IMR-90 (cell line): ENCODE measurements around the gene CDH23. TPM values are rescaled to one million over a fixed set of nuclear protein-coding genes. Genes with fewer than 3 reads are reported as not detected.

Experiments
- ATAC-seq: fragments of 200-7000 bp; cut with Tn5 transposase; 2 replicates; pipeline ENCODE4 v1.9.1; 2020; ENCODE audit warnings: low read depth, mild to moderate bottlenecking, moderate library complexity
- BruUV-seq: library from RNA; stranded (reverse); fragments of 400-500 nt; replicated peaks from 2 replicates; lab custom pipeline; 2021; lab: Mats Ljungman, UMichigan
- CTCF ChIA-PET: fragments of 300-600 bp; formaldehyde crosslinking; extraction: SDS; loops from one replicate; lab custom pipeline; 2021; ENCODE audit warnings: antibody characterized with exemption; lab: Yijun Ruan, JAX
- POLR2A ChIA-PET: fragments of 300-600 bp; sonication (Branson Sonifier 250); formaldehyde crosslinking; loops from one replicate; lab custom pipeline; 2022; ENCODE audit warnings: antibody characterized with exemption; ENCODE audit not compliant: unreplicated experiment; lab: Charles Lee
- DNase-seq: peaks from one replicate; pipeline ENCODE4 v3.0.0; 2013
- H2AFZ ChIP-seq: replicated peaks from 2 replicates; pipeline ENCODE3; 2013; ENCODE audit warnings: low read length, mild to moderate bottlenecking; ENCODE audit not compliant: poor library complexity
- H2AK5ac ChIP-seq: 2 replicates; pipeline ENCODE4 v1.6.1; 2013; ENCODE audit warnings: low read depth, low read length, inconsistent platforms
- H2AK9ac ChIP-seq: replicated peaks from 2 replicates; pipeline ENCODE3; 2013; ENCODE audit warnings: mild to moderate bottlenecking, low read depth, low read length, moderate library complexity; ENCODE audit not compliant: poor library complexity
- H2BK120ac ChIP-seq: 2 replicates; pipeline ENCODE4 v1.6.1; 2013; ENCODE audit warnings: low read depth, low read length, inconsistent platforms
- H2BK15ac ChIP-seq: 3 replicates; pipeline ENCODE4 v1.6.1; 2013; ENCODE audit warnings: low read depth, low read length, inconsistent platforms
- H2BK20ac ChIP-seq: 2 replicates; pipeline ENCODE4 v1.6.1; 2013; ENCODE audit warnings: low read depth, mild to moderate bottlenecking, inconsistent platforms, low read length, moderate library complexity
- H2BK5ac ChIP-seq: 2 replicates; pipeline ENCODE4 v1.6.1; 2013; ENCODE audit warnings: mild to moderate bottlenecking, low read depth, low read length, inconsistent platforms; ENCODE audit not compliant: poor library complexity, severe bottlenecking
- H3K14ac ChIP-seq: replicated peaks from 2 replicates; pipeline ENCODE4 v1.6.1; 2013; ENCODE audit warnings: low read depth, low read length, inconsistent platforms
- H3K18ac ChIP-seq: 2 replicates; pipeline ENCODE4 v1.6.1; 2013; ENCODE audit warnings: low read depth, low read length, control low read depth
- H3K23ac ChIP-seq: 2 replicates; pipeline ENCODE4 v1.6.1; 2013; ENCODE audit warnings: low read depth, low read length, inconsistent platforms
- H3K27ac ChIP-seq: 2 replicates; pipeline ENCODE4 v1.5.1; 2013; ENCODE audit warnings: mild to moderate bottlenecking, control low read depth, low read length; ENCODE audit not compliant: insufficient read depth
- H3K27me3 ChIP-seq: 2 replicates; pipeline ENCODE4 v1.6.1; 2013; ENCODE audit warnings: low read length; ENCODE audit not compliant: control insufficient read depth, insufficient read depth
- H3K36me3 ChIP-seq: 2 replicates; pipeline ENCODE4 v1.6.1; 2013; ENCODE audit warnings: low read length, mixed read lengths; ENCODE audit not compliant: control insufficient read depth, insufficient read depth
- H3K4ac ChIP-seq: 2 replicates; pipeline ENCODE4 v1.6.1; 2013; ENCODE audit warnings: low read depth, low read length, inconsistent platforms
- H3K4me1 ChIP-seq: 2 replicates; pipeline ENCODE4 v1.6.1; 2013; ENCODE audit warnings: low read length, mixed read lengths; ENCODE audit not compliant: control insufficient read depth, insufficient read depth
- H3K4me2 ChIP-seq: 2 replicates; pipeline ENCODE4 v1.6.1; 2013; ENCODE audit warnings: low read depth, mild to moderate bottlenecking, control low read depth, low read length, moderate library complexity
- H3K4me3 ChIP-seq: 2 replicates; pipeline ENCODE4 v1.5.1; 2013; ENCODE audit warnings: low read depth, mild to moderate bottlenecking, control low read depth, low read length, moderate library complexity; ENCODE audit not compliant: insufficient read depth
- H3K56ac ChIP-seq: 2 replicates; pipeline ENCODE4 v1.6.1; 2013; ENCODE audit warnings: low read length, inconsistent platforms; ENCODE audit not compliant: insufficient read depth; ENCODE audit errors: extremely low read depth
- H3K79me1 ChIP-seq, 2 experiments: 2 replicates each; pipeline ENCODE4 v1.6.1; 2013; ENCODE audit warnings: low read length in 2 of 2, inconsistent platforms in 1 of 2, low read depth in 1 of 2
- H3K9ac ChIP-seq: 2 replicates; pipeline ENCODE4 v1.6.1; 2013; ENCODE audit warnings: low read depth, low read length, control low read depth
- H3K9me1 ChIP-seq: 2 replicates; pipeline ENCODE4 v1.6.1; 2013; ENCODE audit warnings: low read length, inconsistent platforms; ENCODE audit not compliant: insufficient read depth
- H3K9me3 ChIP-seq: 2 replicates; pipeline ENCODE4 v1.6.1; 2013; ENCODE audit warnings: low read length; ENCODE audit not compliant: control insufficient read depth, insufficient read depth
- H4K20me1 ChIP-seq: 2 replicates; pipeline ENCODE4 v1.6.1; 2013; ENCODE audit warnings: low read length, inconsistent platforms; ENCODE audit not compliant: insufficient read depth
- H4K5ac ChIP-seq: 2 replicates; pipeline ENCODE4 v1.6.1; 2013; ENCODE audit warnings: mild to moderate bottlenecking, low read depth, low read length, control low read depth
- H4K8ac ChIP-seq, 2 experiments: 2 replicates each; pipeline ENCODE4 v1.6.1; 2013; ENCODE audit warnings: low read depth in 2 of 2, low read length in 2 of 2, control low read depth in 1 of 2, inconsistent platforms in 1 of 2
- H4K91ac ChIP-seq: 2 replicates; pipeline ENCODE4 v1.6.1; 2013; ENCODE audit warnings: low read depth, low read length, inconsistent platforms; ENCODE audit not compliant: insufficient read depth
- MXI1 ChIP-seq: IDR thresholded peaks from 2 replicates; pipeline ENCODE4 v1.6.1; 2012; ENCODE audit warnings: low read depth, mild to moderate bottlenecking, low read length, moderate library complexity, borderline replicate concordance
- WGBS, 2 experiments: methylation state at CpG; one replicate each; pipeline versions ENCODE4 v1.1.5 to v1.1.7; 2013; ENCODE audit warnings: missing lambda C conversion rate in 2 of 2; ENCODE audit not compliant: insufficient read length in 1 of 2; ENCODE audit errors: extremely low coverage in 2 of 2; 5-methylcytosine and 5-hydroxymethylcytosine counted together
- dilution Hi-C: fragments of 300-500 bp; cut with HindIII; formaldehyde crosslinking; loops from one replicate; pipeline ENCODE4 v1.14.3; 2018; ENCODE audit warnings: low sequenced_read_pairs; ENCODE audit not compliant: unreplicated experiment
- in situ Hi-C: fragments of 300-500 bp; cut with MboI; formaldehyde crosslinking; loops from 3 replicates; pipeline ENCODE4 v1.14.3; 2019; ENCODE audit warnings: low sequenced_read_pairs, inconsistent platforms, mixed read lengths
- intact Hi-C: fragments of 100-400 bp; cut with micrococcal nuclease; formaldehyde crosslinking; loops from 2 replicates; pipeline ENCODE4 v1.10.0; 2022
- polyA plus RNA-seq, 3 experiments: library from polyadenylated mRNA; depleted of rRNA; stranded (reverse); fragments of >200 nt; gene quantifications; 2 replicates each; pipeline ENCODE4 v1.2.3, GENCODE V29; 2012; ENCODE audit warnings: low replicate concordance in 1 of 3
- total RNA-seq: library from RNA; depleted of rRNA; stranded (reverse); fragments of >200 nt; gene quantifications from 2 replicates; pipeline ENCODE4 v1.2.3, GENCODE V29; 2012

Gene CDH23
- total and polyA plus RNA-seq, 2 of the 4 experiments (the other 2 are of a cell fraction) = under 0.01 to 0.03 TPM

GRCh38 chr10:71828702-71829101, 432.0 kb downstream of the CDH23 start:
- no peak overlapping the region for H3K18ac ChIP-seq
- H3K4me3 ChIP-seq = no peak overlapping the region
- ATAC-seq (no peak), DNase-seq (no peak)
- H3K27me3 ChIP-seq = no peaks in the 10 kb centered on the region
- H2BK5ac ChIP-seq = no peak overlapping the region
- H3K56ac ChIP-seq = no peak overlapping the region
- H4K91ac ChIP-seq = no peak overlapping the region
- no peak overlapping the region for H2AK5ac ChIP-seq
- H3K36me3 ChIP-seq = peaks cover 62% of the 10 kb centered on the region
- H3K9ac ChIP-seq = no peak overlapping the region
- H3K4me1 ChIP-seq = peaks cover 4% of the 10 kb centered on the region; the same call in 1 of the 2 replicates
- H2AFZ ChIP-seq = no peak overlapping the region
- no peak for TF ChIP-seq MXI1
- no peak overlapping the region for H3K14ac ChIP-seq
- no peak overlapping the region for H2AK9ac ChIP-seq
- intact Hi-C loops (no loop called here), dilution Hi-C loops (no loop called here), in situ Hi-C loops (no loop called here)
- H3K9me3 ChIP-seq = no peaks in the 10 kb centered on the region
- no peak overlapping the region for H2BK15ac ChIP-seq
- H4K8ac ChIP-seq = no peak overlapping the region
- no peak overlapping the region for H3K4ac ChIP-seq
- H3K79me1 ChIP-seq = peaks cover 16 to 40% of the 10 kb centered on the region in 2 experiments
- WGBS, 2 experiments = 100% methylated on average over 1 of the region's 7 CpGs; no CpG with 5 or more reads in 1 of the 2 experiments
- H3K4me2 ChIP-seq = no peak overlapping the region
- no peak overlapping the region for H4K5ac ChIP-seq
- H4K20me1 ChIP-seq = peaks cover 45% of the 10 kb centered on the region
- no peak overlapping the region for H2BK120ac ChIP-seq
- peaks cover 15% of the 10 kb centered on the region for H3K9me1 ChIP-seq
- ChIA-PET POLR2A (no interaction called here), CTCF (no interaction called here)
- H3K27ac ChIP-seq = no peak overlapping the region
- no peak overlapping the region for H3K23ac ChIP-seq
- no TSS peak for BruUV-seq
- H2BK20ac ChIP-seq = no peak overlapping the region
